Hypothalamus (tissue), 51 donors: ENCODE measurements around the gene MAPK8.

Experiments
- DNase-seq, 51 donors: peaks; one replicate each; lab custom pipeline; 2025; lab: John Stamatoyannopoulos, UW

The MAPK8 gene

GRCh38 chr10:48469516-48470020 is 163.1 kb downstream of the MAPK8 start:
- DNase-seq: no peak

DNA sequence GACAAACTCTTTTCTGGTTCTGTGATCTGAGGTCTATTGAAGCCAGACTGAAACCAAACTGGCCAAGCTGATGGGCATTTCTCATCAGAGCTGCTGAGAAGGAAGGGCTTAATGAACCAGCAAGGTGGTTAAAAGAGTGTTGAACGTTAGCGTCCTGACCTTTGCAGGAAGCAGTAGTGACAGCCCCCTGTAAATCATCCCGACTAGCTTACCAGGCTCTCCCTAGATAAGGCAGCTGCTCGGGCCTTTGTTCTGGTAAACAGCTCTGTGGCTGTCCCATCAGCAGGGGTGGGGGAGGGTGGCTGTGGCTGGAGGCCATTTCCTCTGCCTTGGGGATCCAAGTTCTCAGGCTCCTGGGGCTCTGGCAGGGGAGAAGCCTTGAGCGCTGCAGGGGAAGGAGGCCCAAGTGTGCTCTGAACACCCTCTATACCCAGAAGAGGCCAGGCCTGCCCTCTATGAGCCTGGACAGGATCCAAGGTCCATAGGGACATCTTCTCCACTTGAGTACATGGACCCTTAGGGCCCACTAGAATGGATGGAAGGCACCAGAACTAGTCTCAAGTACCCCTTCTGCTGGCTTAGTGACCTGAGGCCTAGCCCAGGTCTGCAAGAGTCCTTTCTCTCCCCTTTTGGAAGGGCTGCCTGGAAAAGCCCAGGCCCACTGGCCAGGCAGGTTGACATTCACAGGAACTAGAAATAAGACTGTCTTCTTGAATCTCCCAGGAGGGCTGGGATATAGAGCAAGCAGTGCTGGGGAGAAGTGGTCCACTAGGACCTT is 163.8 kb downstream of the MAPK8 start:
- peak in 15 of 51 donors; percentile 18 to 67 (median 45) for DNase-seq

- DNase-seq: no peak
These were observed 164.7 kb downstream of the MAPK8 start for GRCh38 chr10:48470893-48471805.

- no peak for DNase-seq
These were observed 166.1 kb downstream of the MAPK8 start for GRCh38 chr10:48472501-48473069.

- DNase-seq: no peak
These were observed 167.2 kb downstream of the MAPK8 start for GRCh38 chr10:48473704-48474103.

GRCh38 chr10:48474765-48475365 is 168.4 kb downstream of the MAPK8 start:
- no peak for DNase-seq

DNA sequence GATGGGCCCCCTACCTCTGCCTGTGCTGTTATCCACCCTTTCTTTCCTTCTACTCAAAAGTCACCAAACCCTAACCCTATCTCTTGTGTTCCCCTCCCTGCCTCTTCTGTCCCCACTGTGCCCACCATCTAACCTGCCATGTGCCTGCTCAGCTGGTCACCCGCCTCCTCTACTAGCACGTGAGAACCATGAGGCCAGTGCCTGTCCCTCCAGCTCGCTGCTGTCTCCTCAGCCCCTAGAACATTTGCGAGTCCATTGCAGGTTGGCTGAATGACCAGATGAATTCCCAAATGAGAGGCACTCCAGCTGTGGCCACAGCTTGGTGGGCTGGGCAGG is 169.4 kb downstream of the MAPK8 start:
- no peak for DNase-seq

GRCh38 chr10:48476279-48476982 is 170.0 kb downstream of the MAPK8 start:
- no peak for DNase-seq

GRCh38 chr10:48477141-48477540 is 170.7 kb downstream of the MAPK8 start:
- no peak for DNase-seq

GRCh38 chr10:48477616-48478015 is 171.1 kb downstream of the MAPK8 start:
- DNase-seq: no peak

DNA sequence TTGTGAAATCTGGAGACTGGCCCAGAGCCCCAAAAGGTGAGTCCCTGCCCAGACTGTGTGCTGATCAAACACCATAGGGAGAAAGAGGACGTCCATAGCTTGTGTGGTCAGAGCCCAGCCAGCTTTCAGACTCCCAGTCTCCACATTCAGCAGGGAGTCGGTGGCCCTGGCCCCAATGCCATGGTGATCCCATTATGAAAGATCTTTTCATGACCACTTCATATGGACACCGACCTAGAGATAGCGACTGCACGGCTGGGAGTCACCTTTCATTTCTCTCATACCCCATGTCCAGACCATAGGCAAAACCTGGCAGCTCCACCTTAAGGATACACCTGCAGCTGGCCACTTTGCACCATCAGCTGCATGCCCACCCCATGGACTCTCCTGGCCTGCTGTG is 172.0 kb downstream of the MAPK8 start:
- no peak for DNase-seq

GRCh38 chr10:48478980-48479811 is 172.7 kb downstream of the MAPK8 start:
- no peak for DNase-seq

DNA sequence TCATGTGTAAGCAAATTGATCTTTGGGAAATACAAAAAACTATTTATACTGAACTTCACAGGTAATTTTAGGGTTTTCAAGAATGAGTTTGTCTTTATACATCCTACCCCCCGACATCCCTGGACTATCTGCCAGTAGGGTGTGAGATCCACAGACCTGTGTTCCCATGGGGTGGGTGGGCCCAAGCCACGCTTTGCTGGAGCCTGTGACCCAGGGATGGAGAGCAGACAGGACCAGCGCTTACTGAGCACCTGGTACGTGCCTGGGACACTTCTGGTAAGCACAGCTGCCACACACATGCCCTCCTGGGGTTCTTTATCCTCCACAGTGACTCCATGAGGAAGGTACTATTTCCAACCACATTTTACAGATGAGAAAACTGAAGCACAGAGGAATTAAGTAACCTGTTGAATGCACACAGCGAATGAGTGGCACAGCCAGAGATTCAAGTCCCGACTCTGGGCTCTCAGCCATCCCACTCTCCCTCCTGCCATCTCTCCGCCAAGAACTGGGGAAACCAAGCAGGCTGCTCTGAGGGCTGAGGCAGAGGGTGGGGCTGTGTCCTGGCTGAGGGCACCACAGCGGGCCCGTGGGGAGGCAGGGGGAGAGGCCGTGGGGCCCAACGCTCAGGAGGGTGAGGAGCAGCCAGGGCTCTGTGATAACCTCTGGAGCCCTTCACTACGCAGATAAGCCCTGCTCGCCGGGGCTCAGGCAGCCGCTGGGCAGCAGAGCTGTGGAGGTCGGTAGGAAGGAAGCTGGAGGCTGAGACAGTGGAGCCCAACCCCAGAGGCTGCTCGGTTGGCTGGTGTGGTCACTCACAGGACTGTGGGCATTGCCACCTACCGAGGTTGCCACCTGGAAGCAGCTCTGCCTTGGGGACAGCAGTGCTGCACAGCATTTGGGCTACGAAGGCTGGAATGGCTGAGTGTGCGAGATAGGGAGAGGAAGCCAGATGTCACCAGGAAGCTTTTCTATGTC is 174.2 kb downstream of the MAPK8 start:
- peak in 1 of 51 donors; percentile 11 for DNase-seq

- DNase-seq: no peak
These were observed 174.9 kb downstream of the MAPK8 start for GRCh38 chr10:48481385-48481784.

- DNase-seq: no peak
These were observed 175.7 kb downstream of the MAPK8 start for GRCh38 chr10:48482207-48482606.

DNA sequence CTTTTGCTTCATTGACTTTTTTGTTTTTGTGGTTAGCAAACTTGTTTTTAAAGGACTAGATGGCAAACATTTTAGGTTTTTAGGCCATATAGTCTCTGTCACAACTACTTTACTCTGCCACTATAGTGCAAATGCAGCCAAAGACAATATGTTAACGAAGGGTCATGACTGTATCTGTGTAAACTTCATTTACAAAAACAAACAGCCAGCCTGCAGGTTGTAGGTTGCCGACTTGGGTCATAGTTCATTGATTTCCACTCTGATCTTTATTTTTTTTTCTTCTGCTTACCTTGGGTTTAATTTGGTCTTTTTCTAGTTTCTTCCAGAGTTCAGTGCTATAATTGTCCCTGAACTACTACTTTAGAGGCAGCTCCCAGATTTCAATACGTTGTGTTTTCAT is 178.4 kb downstream of the MAPK8 start:
- no peak for DNase-seq

DNA sequence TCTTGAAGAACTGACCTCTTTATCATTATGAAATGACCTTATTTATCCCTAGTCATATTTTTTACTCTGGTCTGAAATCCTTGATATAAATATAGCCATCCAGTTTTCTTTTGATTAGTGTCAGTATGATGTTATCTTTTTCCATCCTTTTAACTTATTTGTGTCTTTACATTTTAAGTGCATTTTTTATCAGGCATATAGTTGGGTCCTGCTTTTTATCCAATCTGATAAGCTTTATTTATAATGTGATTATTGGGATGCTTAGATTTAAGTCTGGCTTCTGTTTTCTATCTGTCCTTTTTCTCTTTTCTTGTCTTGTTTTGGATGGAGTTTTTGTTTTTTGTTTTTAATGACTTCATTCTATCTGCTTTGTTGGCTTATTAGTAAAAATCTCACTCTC is 179.2 kb downstream of the MAPK8 start:
- DNase-seq: no peak

- DNase-seq: no peak
These were observed 180.8 kb downstream of the MAPK8 start for GRCh38 chr10:48487244-48487643.
